ENCODE results near the gene PRPSAP1. TPM values are rescaled to one million over a fixed set of nuclear protein-coding genes. Genes with fewer than 3 reads are reported as not detected.

The PRPSAP1 gene
- total RNA-seq, 4 donors from 2014 or later, result 52.4 to 82.3 (median 68.7) TPM

GRCh38 chr17:76292567-76292966, 61.1 kb downstream of the PRPSAP1 start:
- Histone ChIP-seq H3K36me3 (no peaks in the 10 kb centered on the region), H3K4me1 (no peaks in the 10 kb centered on the region), H3K4me3 (no peak overlapping the region), H3K27ac (no peak overlapping the region), H3K9me3 (no peaks in the 10 kb centered on the region), H3K27me3 (no peaks in the 10 kb centered on the region)
- TF ChIP-seq POLR2A (IDR thresholded peaks at IDR 0.05), result no peak
- TF ChIP-seq, protein P1, sequence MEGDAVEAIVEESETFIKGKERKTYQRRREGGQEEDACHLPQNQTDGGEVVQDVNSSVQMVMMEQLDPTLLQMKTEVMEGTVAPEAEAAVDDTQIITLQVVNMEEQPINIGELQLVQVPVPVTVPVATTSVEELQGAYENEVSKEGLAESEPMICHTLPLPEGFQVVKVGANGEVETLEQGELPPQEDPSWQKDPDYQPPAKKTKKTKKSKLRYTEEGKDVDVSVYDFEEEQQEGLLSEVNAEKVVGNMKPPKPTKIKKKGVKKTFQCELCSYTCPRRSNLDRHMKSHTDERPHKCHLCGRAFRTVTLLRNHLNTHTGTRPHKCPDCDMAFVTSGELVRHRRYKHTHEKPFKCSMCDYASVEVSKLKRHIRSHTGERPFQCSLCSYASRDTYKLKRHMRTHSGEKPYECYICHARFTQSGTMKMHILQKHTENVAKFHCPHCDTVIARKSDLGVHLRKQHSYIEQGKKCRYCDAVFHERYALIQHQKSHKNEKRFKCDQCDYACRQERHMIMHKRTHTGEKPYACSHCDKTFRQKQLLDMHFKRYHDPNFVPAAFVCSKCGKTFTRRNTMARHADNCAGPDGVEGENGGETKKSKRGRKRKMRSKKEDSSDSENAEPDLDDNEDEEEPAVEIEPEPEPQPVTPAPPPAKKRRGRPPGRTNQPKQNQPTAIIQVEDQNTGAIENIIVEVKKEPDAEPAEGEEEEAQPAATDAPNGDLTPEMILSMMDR (IDR thresholded peaks at IDR 0.05), result no peak
- intact Hi-C loops (cut with DNase I; ENCODE audit: low total_unique reads), result no loop called here
- DNase-seq, result no peak

- Histone ChIP-seq H3K4me1 (no peaks in the 10 kb centered on the region), H3K36me3 (no peaks in the 10 kb centered on the region), H3K27ac (no peak overlapping the region), H3K27me3 (no peaks in the 10 kb centered on the region), H3K4me3 (no peak overlapping the region), H3K9me3 (no peaks in the 10 kb centered on the region)
- no peak for TF ChIP-seq POLR2A (IDR thresholded peaks at IDR 0.05)
- TF ChIP-seq, protein P1 (IDR thresholded peaks at IDR 0.05), result no peak
- DNase-seq, result no peak
- intact Hi-C loops (cut with DNase I; ENCODE audit: low total_unique reads), result no loop called here
Measured at GRCh38 chr17:76281573-76282371, 71.9 kb downstream of the PRPSAP1 start.

DNA sequence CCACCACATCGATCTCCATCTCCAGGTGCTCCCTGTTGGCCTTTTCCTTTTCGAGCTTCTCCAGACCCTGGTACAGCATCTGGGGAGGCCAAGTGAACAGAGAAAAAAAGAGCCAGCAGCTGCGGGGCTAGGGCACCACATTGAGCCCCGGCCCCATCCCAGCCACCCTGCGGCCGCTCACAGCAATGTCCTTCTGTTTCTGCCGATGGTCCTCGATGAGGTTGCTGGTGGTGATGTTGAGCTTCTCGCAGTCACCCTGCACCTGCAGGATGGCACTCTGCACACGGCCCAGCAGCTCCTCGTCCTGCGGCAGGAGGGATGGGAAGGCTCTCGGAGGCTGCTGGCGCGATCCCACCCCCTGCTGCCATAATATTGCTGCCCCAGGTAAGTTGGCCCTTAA, 73.1 kb downstream of the PRPSAP1 start:
- Histone ChIP-seq H3K4me3 (no peak overlapping the region), H3K4me1 (no peaks in the 10 kb centered on the region), H3K27ac (no peak overlapping the region), H3K9me3 (no peaks in the 10 kb centered on the region), H3K36me3 (no peaks in the 10 kb centered on the region), H3K27me3 (no peaks in the 10 kb centered on the region)
- TF ChIP-seq, protein P1 (IDR thresholded peaks at IDR 0.05), result no peak
- no peak for TF ChIP-seq POLR2A (IDR thresholded peaks at IDR 0.05)
- no peak for DNase-seq
- intact Hi-C loops (cut with DNase I; ENCODE audit: low total_unique reads), result no loop called here

DNA sequence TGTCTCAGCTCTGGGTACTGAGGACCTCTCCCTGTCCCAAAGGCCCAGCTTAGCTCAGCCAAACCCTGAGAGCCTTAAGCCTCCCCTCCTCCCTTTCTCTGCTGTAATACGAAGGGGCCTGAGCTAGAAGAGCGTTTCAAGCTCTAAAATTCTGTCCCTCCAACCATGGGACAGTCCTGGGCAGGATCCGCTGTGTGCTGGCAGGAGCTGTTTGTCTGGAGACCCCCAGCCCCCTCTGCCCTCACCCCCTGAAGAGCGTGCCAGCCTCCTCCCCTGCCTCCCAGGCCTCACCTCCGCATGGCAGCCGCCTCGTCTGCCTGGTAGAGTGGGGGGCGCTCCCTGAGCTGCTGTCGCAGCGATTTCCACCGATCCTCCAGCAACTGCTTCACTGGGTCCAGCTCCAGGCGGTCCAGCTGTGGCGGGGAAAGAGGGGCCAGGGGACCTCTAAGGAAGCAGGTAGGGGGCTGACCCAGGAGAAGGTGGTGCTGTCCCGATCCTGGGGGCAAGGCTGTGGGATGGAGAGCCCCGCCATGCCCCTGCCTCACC, 73.9 kb downstream of the PRPSAP1 start:
- H3K4me1 ChIP-seq, result no peaks in the 10 kb centered on the region

More for the DNA sequence above, 73.9 kb downstream of the PRPSAP1 start:
- no peaks in the 10 kb centered on the region for H3K9me3 ChIP-seq
- H3K27me3 ChIP-seq, result no peaks in the 10 kb centered on the region
- intact Hi-C loops (cut with DNase I; ENCODE audit: low total_unique reads), result loop anchor here (5.0 kb wide), 1 partner anchor 158 kb away; no protein-coding TSS in a partner anchor
- H3K27ac ChIP-seq, result no peak overlapping the region
- TF ChIP-seq, protein P1 (IDR thresholded peaks at IDR 0.05), result peak in 1 of 4 experiments; percentile 14
- no peak for TF ChIP-seq POLR2A (IDR thresholded peaks at IDR 0.05)
- H3K4me3 ChIP-seq, result no peak overlapping the region
- DNase-seq, result no peak
- no peaks in the 10 kb centered on the region for H3K36me3 ChIP-seq
